GM04503 (cell line): Measurements from ENCODE around the gene TP73.
"Not testable (repeated sequence)": the region's sequence is repeated elsewhere in the genome, so short reads cannot be mapped to it uniquely, and the experiment has no call there.

Source experiments
- DNase-seq: peaks from one replicate; pipeline ENCODE4 v3.0.0-alpha.2; 2012; ENCODE audit warnings: low read depth

Gene TP73

GRCh38 chr1:3708791-3709190, 56.5 kb downstream of the TP73 start:
- no peak for DNase-seq

GRCh38 chr1:3710251-3710650, 57.9 kb downstream of the TP73 start:
- no peak for DNase-seq

- no peak for DNase-seq
These were observed 59.1 kb downstream of the TP73 start for GRCh38 chr1:3711381-3711779.

- DNase-seq, result no peak
These were observed 59.6 kb downstream of the TP73 start for GRCh38 chr1:3711780-3712451.

- DNase-seq, result no peak
These were observed 60.5 kb downstream of the TP73 start for GRCh38 chr1:3712573-3713535.

GRCh38 chr1:3713840-3714239, 61.5 kb downstream of the TP73 start:
- DNase-seq, result no peak

GRCh38 chr1:3714284-3714741, 62.0 kb downstream of the TP73 start:
- no peak for DNase-seq

- DNase-seq, result no peak
These were observed 62.5 kb downstream of the TP73 start for GRCh38 chr1:3714814-3715213.

- DNase-seq, result no peak
These were observed 64.0 kb downstream of the TP73 start for GRCh38 chr1:3716351-3716750.

GRCh38 chr1:3717041-3717714, 64.9 kb downstream of the TP73 start:
- no peak for DNase-seq

- no peak for DNase-seq
These were observed 65.6 kb downstream of the TP73 start for GRCh38 chr1:3717715-3718601.

- DNase-seq, result no peak
These were observed 66.4 kb downstream of the TP73 start for GRCh38 chr1:3718764-3719163.

- DNase-seq, result no peak
These were observed 69.7 kb downstream of the TP73 start for GRCh38 chr1:3721955-3722465.

GRCh38 chr1:3722846-3723245, 70.5 kb downstream of the TP73 start:
- DNase-seq, result no peak

- DNase-seq, result not testable (repeated sequence)
These were observed 72.2 kb downstream of the TP73 start for GRCh38 chr1:3724416-3725030.

- no peak for DNase-seq
These were observed 73.0 kb downstream of the TP73 start for GRCh38 chr1:3725366-3725765.

- DNase-seq, result no peak
These were observed 74.9 kb downstream of the TP73 start for GRCh38 chr1:3727042-3727824.

GRCh38 chr1:3727825-3728776, 75.8 kb downstream of the TP73 start:
- no peak for DNase-seq
